Tibial nerve (tissue), 4 donors: ENCODE results near the gene TMEM143. TPM values are rescaled to one million over a fixed set of nuclear protein-coding genes. Genes with fewer than 3 reads are reported as not detected.

Source experiments
- DNase-seq, 2 donors: peaks; one replicate each; pipeline ENCODE4 v3.0.0-alpha.2; 2019; ENCODE audit warnings: low spot score in 2 of 2
- H3K27ac ChIP-seq, 4 donors: fragments of 200-600 bp; sonication (generic) in 3 of 4; one replicate each; pipeline ENCODE4 v1.5.1; 2017 to 2019; ENCODE audit warnings: mild to moderate bottlenecking in 1 of 4
- H3K27me3 ChIP-seq, 2 donors: fragments of 200-600 bp; sonication (generic) in 1 of 2; one replicate each; pipeline versions ENCODE4 v1.5.1 to v1.6.0; 2017 to 2019
- H3K36me3 ChIP-seq, 3 donors: fragments of 200-600 bp; sonication (generic); one replicate each; pipeline ENCODE4 v1.5.1; 2018 to 2019
- H3K4me1 ChIP-seq, 4 donors: fragments of 200-600 bp; sonication (generic) in 3 of 4; one replicate each; pipeline ENCODE4 v1.5.1; 2017 to 2019
- H3K4me3 ChIP-seq, 4 donors: fragments of 200-600 bp; sonication (generic) in 3 of 4; one replicate each; pipeline ENCODE4 v1.5.1; 2017 to 2019; ENCODE audit warnings: mild to moderate bottlenecking in 1 of 4, moderate library complexity in 1 of 4
- H3K9me3 ChIP-seq, 4 donors: fragments of 200-600 bp; sonication (generic) in 3 of 4; one replicate each; pipeline ENCODE4 v1.5.1; 2017 to 2019
- EP300 ChIP-seq, 2 donors: sonication (generic); formaldehyde crosslinking; IDR thresholded peaks; one replicate each; pipeline ENCODE4 v1.6.1; 2017; ENCODE audit warnings: antibody characterized with exemption in 2 of 2, mild to moderate bottlenecking in 1 of 2
- POLR2A ChIP-seq, 2 donors: fragments of 450-650 bp; IDR thresholded peaks; one replicate each; pipeline ENCODE4 v1.6.1; 2017; ENCODE audit warnings: antibody characterized with exemption in 2 of 2, mild to moderate bottlenecking in 2 of 2, moderate library complexity in 2 of 2
- WGBS, 2 donors: methylation state at CpG; one replicate each; pipeline ENCODE4 v1.1.5; 2018; 5-methylcytosine and 5-hydroxymethylcytosine counted together
- total RNA-seq, 4 donors: library from RNA; depleted of rRNA; stranded (reverse); fragments of >200 nt; gene quantifications; one replicate each; pipeline ENCODE4 v1.1.0, GENCODE V29; 2016
- TF ChIP-seq, protein P1 (sequence below), 5 experiments: fragments of 200-600 bp in 3 of 5; fragments of 450-650 bp in 2 of 5; sonication (generic) in 3 of 5; IDR thresholded peaks; one replicate each; pipeline ENCODE4 v1.5.1; 2016 to 2019; ENCODE audit warnings: antibody characterized with exemption in 5 of 5, mild to moderate bottlenecking in 3 of 5, moderate library complexity in 2 of 5

Gene TMEM143
- total RNA-seq, 4 donors from 2014 or later = 8.3 to 14.4 (median 10.2) TPM

DNA sequence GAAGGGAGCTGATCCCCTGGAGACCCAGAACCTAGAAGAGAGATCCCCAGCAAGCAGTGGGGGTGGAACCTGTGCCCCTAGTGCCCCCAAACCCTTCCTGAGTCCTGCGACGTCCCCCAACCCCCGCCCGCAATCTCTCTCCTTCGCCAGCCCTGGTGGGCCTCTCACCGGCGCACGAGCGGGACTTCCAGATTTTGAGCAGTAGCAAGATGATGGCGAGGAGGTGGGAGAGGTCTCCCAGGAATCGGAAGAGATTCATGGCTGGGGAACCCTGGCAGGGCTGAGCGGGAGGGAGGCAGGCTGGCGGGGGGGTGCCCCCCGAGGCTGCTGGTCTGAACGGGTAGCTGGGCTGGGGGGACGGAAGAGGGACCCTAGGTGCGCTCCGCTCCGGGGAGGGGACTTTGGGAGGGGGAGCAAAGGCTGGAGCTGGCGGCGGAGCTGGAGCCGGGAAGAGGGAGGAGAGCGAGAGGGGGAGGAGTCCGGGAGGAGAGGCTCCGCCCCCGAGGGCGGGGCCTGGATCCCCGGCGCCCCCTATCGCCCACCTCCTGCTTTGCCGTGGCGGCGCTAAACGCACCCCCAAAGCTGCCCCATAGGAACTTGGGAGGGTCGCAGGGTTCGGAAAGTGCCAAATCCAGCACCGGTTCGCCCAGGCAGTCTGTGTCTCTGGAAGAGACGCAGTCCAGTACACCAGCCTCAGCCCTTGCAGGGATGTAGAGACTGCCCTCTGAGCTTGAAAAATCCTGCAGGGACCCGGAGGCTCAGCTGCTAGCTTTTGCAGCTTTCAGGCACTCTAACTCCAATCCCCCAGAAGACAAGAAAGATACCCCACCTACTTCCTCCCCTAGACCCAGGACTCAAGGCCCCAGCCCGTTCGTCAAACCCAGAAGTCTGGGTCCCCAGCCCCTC lies 27.6 kb upstream of the TMEM143 start, which contains the start of gene KDELR1:
Gene KDELR1, minus strand, starts transcription at position 452 of the 906 bp plus-strand sequence. Its CDS starts 193 bp downstream, at position 259.
- Histone ChIP-seq H3K9me3 (no peaks in the 10 kb centered on the region), H3K4me3 (peak within 1 kb of the TSS; percentile 69 to 87 (median 84)), H3K27ac (peak within 1 kb of the TSS; percentile 76 to 90 (median 90)), H3K27me3 (peaks cover 0 to 39% of the 10 kb centered on the region in 2 donors), H3K4me1 (peaks cover 0 to 54% (median 13%) of the 10 kb centered on the region in 4 donors), H3K36me3 (peaks cover 0 to 34% (median 13%) of the 10 kb centered on the region in 3 donors)
- peak in 1 of 2 donors; percentile 81 for TF ChIP-seq EP300 (IDR thresholded peaks at IDR 0.05)
- TF ChIP-seq, protein P1, sequence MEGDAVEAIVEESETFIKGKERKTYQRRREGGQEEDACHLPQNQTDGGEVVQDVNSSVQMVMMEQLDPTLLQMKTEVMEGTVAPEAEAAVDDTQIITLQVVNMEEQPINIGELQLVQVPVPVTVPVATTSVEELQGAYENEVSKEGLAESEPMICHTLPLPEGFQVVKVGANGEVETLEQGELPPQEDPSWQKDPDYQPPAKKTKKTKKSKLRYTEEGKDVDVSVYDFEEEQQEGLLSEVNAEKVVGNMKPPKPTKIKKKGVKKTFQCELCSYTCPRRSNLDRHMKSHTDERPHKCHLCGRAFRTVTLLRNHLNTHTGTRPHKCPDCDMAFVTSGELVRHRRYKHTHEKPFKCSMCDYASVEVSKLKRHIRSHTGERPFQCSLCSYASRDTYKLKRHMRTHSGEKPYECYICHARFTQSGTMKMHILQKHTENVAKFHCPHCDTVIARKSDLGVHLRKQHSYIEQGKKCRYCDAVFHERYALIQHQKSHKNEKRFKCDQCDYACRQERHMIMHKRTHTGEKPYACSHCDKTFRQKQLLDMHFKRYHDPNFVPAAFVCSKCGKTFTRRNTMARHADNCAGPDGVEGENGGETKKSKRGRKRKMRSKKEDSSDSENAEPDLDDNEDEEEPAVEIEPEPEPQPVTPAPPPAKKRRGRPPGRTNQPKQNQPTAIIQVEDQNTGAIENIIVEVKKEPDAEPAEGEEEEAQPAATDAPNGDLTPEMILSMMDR (IDR thresholded peaks at IDR 0.05) = peak; percentile 88 to 96 (median 94)
- TF ChIP-seq POLR2A (IDR thresholded peaks at IDR 0.05) = peak; percentile 30 to 60
- peak; percentile 54 to 71 for DNase-seq
- 4 to 6% methylated on average over 34 to 39 of the region's 42 CpGs for WGBS, 2 donors

DNA sequence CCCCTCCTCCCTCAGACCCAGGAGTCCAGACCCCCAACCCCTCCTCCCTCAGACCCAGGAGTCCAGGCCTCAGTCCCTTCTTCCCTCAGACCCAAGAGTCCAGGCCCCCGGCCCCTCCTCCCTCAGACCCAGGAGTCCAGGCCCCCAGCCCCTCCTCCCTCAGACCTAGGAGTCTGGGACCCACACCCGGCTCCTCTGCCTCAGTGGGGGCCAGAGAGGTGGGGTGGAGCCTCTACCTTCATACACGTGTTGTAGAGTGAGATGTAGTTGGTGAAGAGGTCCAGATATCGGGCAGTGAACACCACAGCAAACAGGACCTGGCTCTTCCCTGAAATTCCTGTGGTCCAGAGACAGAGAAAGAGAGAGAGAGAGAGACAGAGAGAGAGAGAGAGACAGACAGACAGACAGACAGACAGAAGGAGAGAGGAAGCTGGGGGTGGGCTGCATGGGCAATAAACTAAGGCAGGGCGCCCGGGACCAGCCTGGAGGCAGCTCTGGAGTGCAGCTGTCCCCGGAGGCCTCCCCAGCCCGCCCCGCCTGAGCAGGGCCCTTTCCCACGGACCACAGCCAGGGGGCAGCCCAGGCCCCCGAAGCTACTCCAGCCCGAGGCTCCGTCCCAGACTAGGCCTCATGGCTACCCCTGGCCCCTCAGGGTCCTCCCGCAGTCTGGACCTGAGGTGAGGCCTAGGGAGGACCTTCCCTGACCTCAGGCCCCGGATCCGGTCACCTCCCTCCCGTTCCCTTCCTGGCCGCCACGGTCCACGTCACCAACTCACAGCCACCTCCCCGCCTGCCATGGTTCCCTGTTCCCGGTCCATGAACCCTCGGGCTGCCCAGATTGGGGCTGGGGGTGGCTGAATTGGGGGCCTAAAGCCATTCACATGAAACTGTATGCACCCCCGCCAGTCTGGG lies 26.7 kb upstream of the TMEM143 start:
- H3K4me3 ChIP-seq = peak overlapping the region; percentile 69 to 87 (median 84)
- peak; percentile 21 to 40 for DNase-seq
- H3K27me3 ChIP-seq = peaks cover 0 to 30% of the 10 kb centered on the region in 2 donors
- H3K36me3 ChIP-seq = peaks cover 0 to 43% (median 18%) of the 10 kb centered on the region in 3 donors
- peaks cover 0 to 45% (median 13%) of the 10 kb centered on the region in 4 donors for H3K4me1 ChIP-seq
- WGBS, 2 donors = 2 to 6% methylated on average over 16 to 24 of the region's 24 CpGs
- peak overlapping the region; percentile 76 to 90 (median 90) for H3K27ac ChIP-seq
- H3K9me3 ChIP-seq = no peaks in the 10 kb centered on the region
- TF ChIP-seq EP300 (IDR thresholded peaks at IDR 0.05) = peak in 1 of 2 donors; percentile 40
- no peak for TF ChIP-seq POLR2A (IDR thresholded peaks at IDR 0.05)
- TF ChIP-seq, protein P1 (IDR thresholded peaks at IDR 0.05) = peak; percentile 50 to 85 (median 79)

DNA sequence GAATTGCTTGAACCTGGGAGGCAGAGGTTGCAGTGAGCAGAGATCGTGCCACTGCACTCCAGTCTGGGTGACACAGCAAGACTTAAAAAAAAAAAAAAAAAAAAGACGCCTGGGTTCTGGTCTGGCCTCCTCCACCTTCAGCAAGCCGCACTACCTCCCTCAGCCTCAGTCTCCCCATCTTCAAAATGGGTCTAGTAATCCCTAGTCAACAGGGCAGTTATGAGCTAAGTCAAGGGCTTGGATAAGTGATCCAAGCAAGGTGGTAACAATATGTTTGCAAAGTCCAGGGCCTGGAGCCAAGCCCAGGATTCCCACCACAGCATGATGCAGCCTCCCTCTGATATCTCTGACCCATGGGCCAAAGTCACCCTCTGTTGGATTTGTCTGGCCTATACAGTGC lies 23.2 kb upstream of the TMEM143 start:
- H3K4me1 ChIP-seq = peaks cover 0 to 23% (median 0%) of the 10 kb centered on the region in 4 donors
- no peaks in the 10 kb centered on the region for H3K9me3 ChIP-seq
- WGBS, 2 donors = 92 to 94% methylated on average over 3 of the region's 3 CpGs
- TF ChIP-seq, protein P1 (IDR thresholded peaks at IDR 0.05) = no peak
- TF ChIP-seq POLR2A (IDR thresholded peaks at IDR 0.05) = no peak
- peaks cover 3 to 77% (median 25%) of the 10 kb centered on the region in 3 donors for H3K36me3 ChIP-seq
- DNase-seq = no peak
- H3K27ac ChIP-seq = no peak overlapping the region
- no peaks in the 10 kb centered on the region for H3K27me3 ChIP-seq
- H3K4me3 ChIP-seq = no peak overlapping the region

DNA sequence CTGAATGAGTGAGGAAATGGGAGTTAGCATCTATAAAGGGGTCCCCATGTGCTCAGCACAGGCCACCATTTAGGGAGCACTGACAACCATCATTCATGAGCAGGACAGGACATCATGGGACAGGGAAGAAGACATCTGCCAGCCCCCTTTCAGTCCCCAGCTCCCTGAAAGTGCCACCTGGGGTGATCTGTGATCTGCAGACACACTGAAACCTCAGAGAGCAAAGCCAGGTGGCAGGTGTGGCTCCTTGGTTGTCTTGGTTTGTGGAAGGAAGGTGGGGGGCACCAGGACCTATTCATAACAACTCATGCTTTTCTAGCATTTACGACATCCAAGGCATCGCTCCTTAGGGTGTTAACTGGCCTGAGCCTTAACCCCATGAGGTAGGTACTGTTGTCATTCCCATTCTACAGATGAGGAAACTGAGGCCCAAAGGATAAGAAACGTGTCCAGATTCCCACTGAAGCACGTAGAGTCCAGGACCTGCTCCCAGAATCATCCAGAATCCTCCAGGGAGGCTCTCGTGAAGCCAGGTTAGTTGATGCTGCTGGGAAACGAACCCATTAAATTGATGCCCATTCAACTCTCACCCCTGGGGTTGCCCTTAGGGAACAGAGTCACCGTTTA lies 21.8 kb upstream of the TMEM143 start:
- peaks cover 0 to 18% (median 0%) of the 10 kb centered on the region in 4 donors for H3K4me1 ChIP-seq
- H3K27me3 ChIP-seq = no peaks in the 10 kb centered on the region
- peaks cover 3 to 92% (median 25%) of the 10 kb centered on the region in 3 donors for H3K36me3 ChIP-seq
- DNase-seq = no peak
- no peak overlapping the region for H3K4me3 ChIP-seq
- WGBS, 2 donors = 91 to 92% methylated on average over 7 of the region's 7 CpGs
- no peaks in the 10 kb centered on the region for H3K9me3 ChIP-seq
- H3K27ac ChIP-seq = no peak overlapping the region
- no peak for TF ChIP-seq POLR2A (IDR thresholded peaks at IDR 0.05)
- TF ChIP-seq, protein P1 (IDR thresholded peaks at IDR 0.05) = no peak
- no peak for TF ChIP-seq EP300 (IDR thresholded peaks at IDR 0.05)
